ENCODE data around the gene POLR2I. TPM values are rescaled to one million over a fixed set of nuclear protein-coding genes. Genes with fewer than 3 reads are reported as not detected.

The POLR2I gene
- total RNA-seq, 1 experiment from 2014 or later: 174 TPM

- DNase-seq (ENCODE audit: low read depth, low spot score) (no peak), ATAC-seq (no peak)
- no peaks in the 10 kb centered on the region; the same call in 1 of the 2 replicates for H3K36me3 ChIP-seq (ENCODE audit: control insufficient read depth, insufficient read depth, low read length)
- TF ChIP-seq SIN3A (IDR thresholded peaks at IDR 0.05; ENCODE audit: borderline replicate concordance, insufficient read depth, low read depth, low read length) (no peak), TCF7L2 (IDR thresholded peaks at IDR 0.05; ENCODE audit: low read depth, low read length) (no peak), REST (IDR thresholded peaks at IDR 0.05; ENCODE audit: insufficient read depth in 1 of 2, low read depth in 2 of 2, low read length in 1 of 2) (no peak), CTCF (IDR thresholded peaks at IDR 0.05) (no peak), POLR2AphosphoS5 (IDR thresholded peaks at IDR 0.05; ENCODE audit: low read depth, low read length) (no peak)
- in situ Hi-C loops (cut with HindIII; ENCODE audit: low pct_unique_long_range_greater_than_20kb, low sequenced_read_pairs) (no loop called here), intact Hi-C loops (cut with micrococcal nuclease; ENCODE audit: unreplicated experiment) (no loop called here)
- ChIA-PET CTCF (no interaction called here), POLR2A (interaction anchor here (0.5 to 0.6 kb wide), 2 partner anchors 20 to 42 kb away, joined by 3 read pairs; no protein-coding TSS in a partner anchor)
- no TSS peak for BruUV-seq (replicated peaks)
- H3K4me3 ChIP-seq (ENCODE audit: low read depth in 2 of 2, low read length in 2 of 2): no peak within 1 kb of the TSS
- no peaks in the 10 kb centered on the region for H3K27me3 ChIP-seq (ENCODE audit: control insufficient read depth, insufficient read depth, low read length)
- H3K4me1 ChIP-seq (ENCODE audit: control insufficient read depth, insufficient read depth, low read length): peaks cover 5% of the 10 kb centered on the region
- H3K9me3 ChIP-seq (ENCODE audit: control insufficient read depth, insufficient read depth, low read depth, low read length): no peaks in the 10 kb centered on the region
- no peak within 1 kb of the TSS for H3K27ac ChIP-seq (ENCODE audit: low read length)
Observed at GRCh38 chr19:36110487-36111199, 4.0 kb downstream of the POLR2I start, which contains the start of gene OVOL3. Gene OVOL3, plus strand, starts transcription at chr19:36111143. Its CDS starts 60 bp downstream, at chr19:36111203.

GRCh38 chr19:36108684-36109083 is 6.0 kb downstream of the POLR2I start:
- TF ChIP-seq POLR2AphosphoS5 (IDR thresholded peaks at IDR 0.05; ENCODE audit: low read depth, low read length) (peak; percentile 46; the same call in 1 of the 2 replicates), SIN3A (IDR thresholded peaks at IDR 0.05; ENCODE audit: borderline replicate concordance, insufficient read depth, low read depth, low read length) (no peak), REST (IDR thresholded peaks at IDR 0.05; ENCODE audit: insufficient read depth in 1 of 2, low read depth in 2 of 2, low read length in 1 of 2) (no peak), CTCF (IDR thresholded peaks at IDR 0.05) (no peak)
- ChIA-PET CTCF (no interaction called here), POLR2A (no interaction called here)
- intact Hi-C loops (cut with micrococcal nuclease; ENCODE audit: unreplicated experiment): no loop called here
- in situ Hi-C loops (cut with HindIII; ENCODE audit: low pct_unique_long_range_greater_than_20kb, low sequenced_read_pairs): no loop called here
- Histone ChIP-seq H3K27me3 (ENCODE audit: control insufficient read depth, insufficient read depth, low read length) (no peaks in the 10 kb centered on the region), H3K4me1 (ENCODE audit: control insufficient read depth, insufficient read depth, low read length) (peaks cover 4% of the 10 kb centered on the region), H3K9me3 (ENCODE audit: control insufficient read depth, insufficient read depth, low read depth, low read length) (no peaks in the 10 kb centered on the region), H3K4me3 (ENCODE audit: low read depth in 2 of 2, low read length in 2 of 2) (no peak overlapping the region), H3K36me3 (ENCODE audit: control insufficient read depth, insufficient read depth, low read length) (peaks cover 2% of the 10 kb centered on the region; the same call in 1 of the 2 replicates), H3K27ac (ENCODE audit: low read length) (no peak overlapping the region)
- no peak for ATAC-seq
- no TSS peak for BruUV-seq (replicated peaks)
- no peak for DNase-seq (ENCODE audit: low read depth, low spot score)
